SU-DHL-6 (cell line): Measurements from ENCODE around the gene KLK2.

ENCODE experiments used
- H2AFZ ChIP-seq: fragments of 200-600 bp; sonication (generic); 2 replicates; pipeline ENCODE4 v1.6.1; 2014; ENCODE audit warnings: low read depth, mild to moderate bottlenecking, moderate library complexity, mixed read lengths, antibody characterized with exemption, low read length; ENCODE audit not compliant: severe bottlenecking
- H3F3A ChIP-seq: fragments of 200-600 bp; shearing (Covaris generic); 2 replicates; pipeline ENCODE4 v1.6.0; 2016; ENCODE audit warnings: antibody characterized with exemption, mild to moderate bottlenecking; ENCODE audit not compliant: insufficient read depth
- H3K27ac ChIP-seq: fragments of 200-600 bp; sonication (generic); 2 replicates; pipeline ENCODE4 v1.5.1; 2016; ENCODE audit warnings: low read depth, mild to moderate bottlenecking, low read length, moderate library complexity, mixed read lengths
- H3K27me3 ChIP-seq: fragments of 200-600 bp; sonication (generic), shearing (Covaris generic); 2 replicates; pipeline ENCODE4 v1.6.0; 2014; ENCODE audit warnings: mild to moderate bottlenecking, low read length
- H3K36me3 ChIP-seq: fragments of 200-600 bp; sonication (generic); 2 replicates; pipeline ENCODE4 v1.6.1; 2014; ENCODE audit warnings: mild to moderate bottlenecking, low read length, mixed read lengths
- H3K4me2 ChIP-seq: fragments of 300-600, 200-600 bp; shearing (Covaris generic), sonication (generic); 2 replicates; pipeline ENCODE4 v1.6.0; 2014; ENCODE audit warnings: low read length, low read depth, mild to moderate bottlenecking; ENCODE audit not compliant: poor library complexity, severe bottlenecking
- H3K4me3 ChIP-seq: fragments of 200-600 bp; sonication (generic); 2 replicates; pipeline ENCODE4 v1.5.1; 2014; ENCODE audit warnings: antibody characterized with exemption, low read length, mild to moderate bottlenecking, mixed read lengths; ENCODE audit not compliant: insufficient read depth, poor library complexity, severe bottlenecking
- H3K79me2 ChIP-seq: fragments of 200-600 bp; sonication (generic); 2 replicates; pipeline ENCODE4 v1.6.1; 2014; ENCODE audit warnings: mild to moderate bottlenecking, low read length, moderate library complexity; ENCODE audit not compliant: insufficient read depth
- H3K9ac ChIP-seq: fragments of 200-600 bp; sonication (generic); 2 replicates; pipeline ENCODE4 v1.7.0; 2014; ENCODE audit warnings: mild to moderate bottlenecking, low read length
- H3K9me2 ChIP-seq: fragments of 200-600 bp; sonication (generic); replicated peaks from 2 replicates; pipeline ENCODE4 v1.6.1; 2014; ENCODE audit warnings: low read length; ENCODE audit not compliant: insufficient read depth
- H3K9me3 ChIP-seq: fragments of 200-600 bp; sonication (generic); 2 replicates; pipeline ENCODE4 v1.6.1; 2014; ENCODE audit warnings: low read length, mixed read lengths; ENCODE audit not compliant: insufficient read depth
- H4K20me1 ChIP-seq: fragments of 200-600 bp; sonication (generic); 2 replicates; pipeline ENCODE4 v1.6.1; 2014; ENCODE audit warnings: low read depth, mild to moderate bottlenecking, antibody characterized with exemption, low read length, moderate library complexity, mixed read lengths
- EZH2phosphoT487 ChIP-seq: fragments of 200-600 bp; sonication (generic), shearing (Covaris generic); conservative IDR thresholded peaks from 2 replicates; pipeline ENCODE4 v1.6.1; 2018; ENCODE audit warnings: mild to moderate bottlenecking, antibody characterized with exemption, low read length, moderate library complexity, mixed read lengths
- TF ChIP-seq, protein P1 (sequence below): fragments of 200-600 bp; sonication (generic); IDR thresholded peaks from one replicate; pipeline ENCODE4 v1.5.1; 2017; ENCODE audit warnings: antibody characterized with exemption, mild to moderate bottlenecking, low read length, moderate library complexity; ENCODE audit not compliant: insufficient read depth, poor library complexity, severe bottlenecking

KLK2 gene

DNA sequence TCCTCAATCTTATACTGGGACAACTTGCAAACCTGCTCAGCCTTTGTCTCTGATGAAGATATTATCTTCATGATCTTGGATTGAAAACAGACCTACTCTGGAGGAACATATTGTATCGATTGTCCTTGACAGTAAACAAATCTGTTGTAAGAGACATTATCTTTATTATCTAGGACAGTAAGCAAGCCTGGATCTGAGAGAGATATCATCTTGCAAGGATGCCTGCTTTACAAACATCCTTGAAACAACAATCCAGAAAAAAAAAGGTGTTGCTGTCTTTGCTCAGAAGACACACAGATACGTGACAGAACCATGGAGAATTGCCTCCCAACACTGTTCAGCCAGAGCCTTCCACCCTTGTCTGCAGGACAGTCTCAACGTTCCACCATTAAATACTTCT is 22.5 kb upstream of the KLK2 start:
- no peaks in the 10 kb centered on the region for H3F3A ChIP-seq
- no peak overlapping the region for H3K4me3 ChIP-seq
- H3K36me3 ChIP-seq: no peaks in the 10 kb centered on the region
- H3K4me2 ChIP-seq: no peak overlapping the region
- H3K9me2 ChIP-seq: no peaks in the 10 kb centered on the region
- no peak for TF ChIP-seq EZH2phosphoT487
- TF ChIP-seq, protein P1, sequence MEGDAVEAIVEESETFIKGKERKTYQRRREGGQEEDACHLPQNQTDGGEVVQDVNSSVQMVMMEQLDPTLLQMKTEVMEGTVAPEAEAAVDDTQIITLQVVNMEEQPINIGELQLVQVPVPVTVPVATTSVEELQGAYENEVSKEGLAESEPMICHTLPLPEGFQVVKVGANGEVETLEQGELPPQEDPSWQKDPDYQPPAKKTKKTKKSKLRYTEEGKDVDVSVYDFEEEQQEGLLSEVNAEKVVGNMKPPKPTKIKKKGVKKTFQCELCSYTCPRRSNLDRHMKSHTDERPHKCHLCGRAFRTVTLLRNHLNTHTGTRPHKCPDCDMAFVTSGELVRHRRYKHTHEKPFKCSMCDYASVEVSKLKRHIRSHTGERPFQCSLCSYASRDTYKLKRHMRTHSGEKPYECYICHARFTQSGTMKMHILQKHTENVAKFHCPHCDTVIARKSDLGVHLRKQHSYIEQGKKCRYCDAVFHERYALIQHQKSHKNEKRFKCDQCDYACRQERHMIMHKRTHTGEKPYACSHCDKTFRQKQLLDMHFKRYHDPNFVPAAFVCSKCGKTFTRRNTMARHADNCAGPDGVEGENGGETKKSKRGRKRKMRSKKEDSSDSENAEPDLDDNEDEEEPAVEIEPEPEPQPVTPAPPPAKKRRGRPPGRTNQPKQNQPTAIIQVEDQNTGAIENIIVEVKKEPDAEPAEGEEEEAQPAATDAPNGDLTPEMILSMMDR: no peak
- no peaks in the 10 kb centered on the region for H3K27me3 ChIP-seq
- no peaks in the 10 kb centered on the region for H3K79me2 ChIP-seq
- H3K9me3 ChIP-seq: no peaks in the 10 kb centered on the region
- no peaks in the 10 kb centered on the region for H4K20me1 ChIP-seq
- no peak overlapping the region for H3K9ac ChIP-seq
- no peak overlapping the region for H2AFZ ChIP-seq
- H3K27ac ChIP-seq: no peak overlapping the region

DNA sequence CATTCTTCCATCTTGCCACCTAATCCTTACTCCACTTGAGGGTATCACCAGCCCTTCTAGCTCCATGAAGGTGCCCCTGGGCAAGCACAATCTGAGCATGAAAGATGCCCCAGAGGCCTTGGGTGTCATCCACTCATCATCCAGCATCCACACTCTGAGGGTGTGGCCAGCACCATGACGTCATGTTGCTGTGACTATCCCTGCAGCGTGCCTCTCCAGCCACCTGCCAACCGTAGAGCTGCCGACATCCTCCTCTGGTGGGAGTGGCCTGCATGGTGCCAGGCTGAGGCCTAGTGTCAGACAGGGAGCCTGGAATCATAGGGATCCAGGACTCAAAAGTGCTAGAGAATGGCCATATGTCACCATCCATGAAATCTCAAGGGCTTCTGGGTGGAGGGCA is 21.6 kb upstream of the KLK2 start:
- H3K79me2 ChIP-seq: no peaks in the 10 kb centered on the region
- H3K4me3 ChIP-seq: no peak overlapping the region
- no peak overlapping the region for H3K27ac ChIP-seq
- H4K20me1 ChIP-seq: no peaks in the 10 kb centered on the region
- H3K36me3 ChIP-seq: no peaks in the 10 kb centered on the region
- no peak overlapping the region for H3K4me2 ChIP-seq
- no peaks in the 10 kb centered on the region for H3F3A ChIP-seq
- TF ChIP-seq EZH2phosphoT487: no peak
- TF ChIP-seq, protein P1: no peak
- H3K9ac ChIP-seq: no peak overlapping the region
- H3K9me3 ChIP-seq: no peaks in the 10 kb centered on the region
- no peak overlapping the region for H2AFZ ChIP-seq
- no peaks in the 10 kb centered on the region for H3K27me3 ChIP-seq
- no peaks in the 10 kb centered on the region for H3K9me2 ChIP-seq

DNA sequence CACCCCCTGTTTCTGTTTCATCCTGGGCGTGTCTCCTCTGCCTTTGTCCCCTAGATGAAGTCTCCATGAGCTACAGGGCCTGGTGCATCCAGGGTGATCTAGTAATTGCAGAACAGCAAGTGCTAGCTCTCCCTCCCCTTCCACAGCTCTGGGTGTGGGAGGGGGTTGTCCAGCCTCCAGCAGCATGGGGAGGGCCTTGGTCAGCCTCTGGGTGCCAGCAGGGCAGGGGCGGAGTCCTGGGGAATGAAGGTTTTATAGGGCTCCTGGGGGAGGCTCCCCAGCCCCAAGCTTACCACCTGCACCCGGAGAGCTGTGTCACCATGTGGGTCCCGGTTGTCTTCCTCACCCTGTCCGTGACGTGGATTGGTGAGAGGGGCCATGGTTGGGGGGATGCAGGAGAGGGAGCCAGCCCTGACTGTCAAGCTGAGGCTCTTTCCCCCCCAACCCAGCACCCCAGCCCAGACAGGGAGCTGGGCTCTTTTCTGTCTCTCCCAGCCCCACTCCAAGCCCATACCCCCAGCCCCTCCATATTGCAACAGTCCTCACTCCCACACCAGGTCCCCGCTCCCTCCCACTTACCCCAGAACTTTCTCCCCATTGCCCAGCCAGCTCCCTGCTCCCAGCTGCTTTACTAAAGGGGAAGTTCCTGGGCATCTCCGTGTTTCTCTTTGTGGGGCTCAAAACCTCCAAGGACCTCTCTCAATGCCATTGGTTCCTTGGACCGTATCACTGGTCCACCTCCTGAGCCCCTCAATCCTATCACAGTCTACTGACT is 18.4 kb upstream of the KLK2 start, which contains the start of gene KLK3:
Gene KLK3 (plus strand): TSS at position 280 of the 775 bp plus-strand sequence. CDS start 41 bp downstream, at position 321.
- H3F3A ChIP-seq: no peaks in the 10 kb centered on the region
- H3K9ac ChIP-seq: no peak within 1 kb of the TSS
- H3K4me2 ChIP-seq: no peak within 1 kb of the TSS
- no peaks in the 10 kb centered on the region for H3K36me3 ChIP-seq
- no peaks in the 10 kb centered on the region for H3K9me2 ChIP-seq
- no peak within 1 kb of the TSS for H3K4me3 ChIP-seq
- H3K9me3 ChIP-seq: no peaks in the 10 kb centered on the region
- TF ChIP-seq, protein P1: no peak
- TF ChIP-seq EZH2phosphoT487: no peak
- no peaks in the 10 kb centered on the region for H3K79me2 ChIP-seq
- no peaks in the 10 kb centered on the region for H4K20me1 ChIP-seq
- no peaks in the 10 kb centered on the region for H3K27me3 ChIP-seq
- H2AFZ ChIP-seq: no peak within 1 kb of the TSS
- no peak within 1 kb of the TSS for H3K27ac ChIP-seq
